Transverse colon (tissue), 4 donors: ENCODE measurements around the gene UHRF2. TPM values are rescaled to one million over a fixed set of nuclear protein-coding genes. Genes with fewer than 3 reads are reported as not detected.
"Not testable (repeated sequence)": the region's sequence is repeated elsewhere in the genome, so short reads cannot be mapped to it uniquely, and the experiment has no call there.

Source experiments
- DNase-seq: peaks from one replicate; pipeline ENCODE4 v3.0.0-alpha.2; 2019
- H3K27ac ChIP-seq, 4 donors: fragments of 200-600 bp; sonication (generic); 2 replicates each; pipeline ENCODE4 v1.5.1; 2016 to 2018; ENCODE audit warnings: inconsistent platforms in 4 of 4
- H3K27me3 ChIP-seq: fragments of 200-600 bp; sonication (generic); 2 replicates; pipeline ENCODE4 v1.5.1; 2017; ENCODE audit warnings: inconsistent platforms
- H3K36me3 ChIP-seq, 4 donors: fragments of 200-600 bp; sonication (generic); 2 replicates each; pipeline ENCODE4 v1.5.1; 2017 to 2019; ENCODE audit warnings: inconsistent platforms in 4 of 4
- H3K4me1 ChIP-seq, 4 donors: fragments of 200-600 bp; sonication (generic); 2 replicates each; pipeline ENCODE4 v1.5.1; 2017 to 2020; ENCODE audit warnings: inconsistent platforms in 4 of 4
- H3K4me3 ChIP-seq, 4 donors: fragments of 200-600 bp; sonication (generic); 1 replicate in 1 of 4; 2 replicates in 3 of 4; pipeline versions ENCODE4 v1.5.1 to v1.6.1; 2017 to 2019; ENCODE audit warnings: inconsistent platforms in 4 of 4
- H3K9me3 ChIP-seq, 2 donors: fragments of 200-600 bp; sonication (generic); 2 replicates each; pipeline ENCODE4 v1.5.1; 2017 to 2019; ENCODE audit warnings: inconsistent platforms in 2 of 2
- CTCF ChIP-seq, 5 experiments: fragments of 200-600 bp in 3 of 5; fragments of 450-650 bp in 2 of 5; sonication (generic) in 3 of 5; IDR thresholded peaks; 1 replicate in 2 of 5; 2 replicates in 3 of 5; pipeline ENCODE4 v1.5.1; 2016 to 2017; ENCODE audit warnings: antibody characterized with exemption in 5 of 5, inconsistent platforms in 3 of 5, mild to moderate bottlenecking in 2 of 5, moderate library complexity in 1 of 5
- EP300 ChIP-seq: sonication (generic); formaldehyde crosslinking; IDR thresholded peaks from one replicate; pipeline ENCODE4 v1.6.1; 2017; ENCODE audit warnings: antibody characterized with exemption, low read depth
- POLR2A ChIP-seq: fragments of 450-650 bp; IDR thresholded peaks from one replicate; pipeline ENCODE4 v1.6.1; 2016; ENCODE audit warnings: antibody characterized with exemption, mild to moderate bottlenecking, moderate library complexity
- POLR2AphosphoS5 ChIP-seq, 3 donors: sonication (generic); formaldehyde crosslinking; IDR thresholded peaks; one replicate each; pipeline ENCODE4 v1.6.1; 2016; ENCODE audit warnings: antibody characterized with exemption in 3 of 3
- WGBS, 2 donors: methylation state at CpG; one replicate each; pipeline ENCODE4 v1.1.5; 2018; ENCODE audit warnings: low coverage in 1 of 2; 5-methylcytosine and 5-hydroxymethylcytosine counted together
- in situ Hi-C, 4 donors: fragments of 200-750 bp; cut with MboI; loops; one replicate each; pipeline versions ENCODE4 v1.15.0 to v1.15.1; 2017; ENCODE audit warnings: low sequenced_read_pairs in 3 of 4, low pct_ligation_motif_present in 1 of 4, low pct_unique_long_range_greater_than_20kb in 1 of 4
- intact Hi-C: fragments of 100-400 bp; cut with DNase I; formaldehyde crosslinking; loops from one replicate; pipeline ENCODE4 v1.15.1; 2023; ENCODE audit warnings: low total_unique reads
- total RNA-seq, 4 donors: library from RNA; depleted of rRNA; stranded (reverse); fragments of >200 nt; gene quantifications; one replicate each; pipeline ENCODE4 v1.1.0, GENCODE V29; 2016

Gene UHRF2
- 10 to 100 TPM; 40.8 to 64.0 (median 51.4) TPM for total RNA-seq

GRCh38 chr9:6412487-6413364, at the start of gene UHRF2:
Gene UHRF2 (plus strand): TSS chr9:6413199. CDS start chr9:6413491, 292 bp downstream.
- WGBS, 2 donors, result 27% methylated on average over 68 of the region's 88 CpGs; no CpG with 5 or more reads in 1 of the 2 donors
- peak; percentile 99 for DNase-seq
- intact Hi-C loops (loop anchor here (2.0 to 5.0 kb wide), 2 partner anchors 160 to 344 kb away; partner anchors contain the start of gene KDM4C), in situ Hi-C loops (no loop called here)
- H3K27me3 ChIP-seq, result no peaks in the 10 kb centered on the region
- peak within 1 kb of the TSS; percentile 82 to 94 (median 88) for H3K27ac ChIP-seq
- peak within 1 kb of the TSS; percentile 39 to 98 (median 80) for H3K4me3 ChIP-seq
- no peaks in the 10 kb centered on the region for H3K9me3 ChIP-seq
- TF ChIP-seq EP300, result no peak
- peak; percentile 94 to 96 (median 95) for TF ChIP-seq POLR2AphosphoS5 (IDR thresholded peaks at IDR 0.05)
- peak; percentile 85 for TF ChIP-seq POLR2A
- peaks cover 8 to 35% (median 16%) of the 10 kb centered on the region in 4 donors for H3K4me1 ChIP-seq
- H3K36me3 ChIP-seq, result no peaks in the 10 kb centered on the region

- intact Hi-C loops, result no loop called here
Measured at GRCh38 chr9:6367128-6367890, 45.7 kb upstream of the UHRF2 start.

GRCh38 chr9:6368831-6369230, 44.2 kb upstream of the UHRF2 start:
- Histone ChIP-seq H3K27me3 (no peaks in the 10 kb centered on the region), H3K36me3 (no peaks in the 10 kb centered on the region), H3K27ac (no peak overlapping the region), H3K9me3 (no peaks in the 10 kb centered on the region), H3K4me1 (no peaks in the 10 kb centered on the region), H3K4me3 (no peak overlapping the region)
- in situ Hi-C loops, result loop anchor here in 1 of 4 donors (25.0 kb wide), 1 partner anchor 368 kb away; no protein-coding TSS in a partner anchor
- TF ChIP-seq POLR2AphosphoS5 (IDR thresholded peaks at IDR 0.05) (no peak), CTCF (IDR thresholded peaks at IDR 0.05) (no peak), POLR2A (no peak), EP300 (no peak)
- WGBS, 2 donors, result 92 to 100% methylated on average over 2 of the region's 2 CpGs
- intact Hi-C loops, result no loop called here
- no peak for DNase-seq

More at GRCh38 chr9:6367128-6367890, 45.7 kb upstream of the UHRF2 start:
- no peaks in the 10 kb centered on the region for H3K36me3 ChIP-seq
- WGBS, 2 donors, result 62 to 67% methylated on average over 4 of the region's 4 CpGs
- no peaks in the 10 kb centered on the region for H3K9me3 ChIP-seq
- in situ Hi-C loops, result loop anchor here in 1 of 4 donors (25.0 kb wide), 1 partner anchor 370 kb away; no protein-coding TSS in a partner anchor
- no peak for TF ChIP-seq CTCF (IDR thresholded peaks at IDR 0.05)
- no peak for TF ChIP-seq POLR2AphosphoS5 (IDR thresholded peaks at IDR 0.05)
- no peak for TF ChIP-seq POLR2A
- H3K27ac ChIP-seq, result no peak overlapping the region
- no peak for DNase-seq
- H3K27me3 ChIP-seq, result no peaks in the 10 kb centered on the region
- H3K4me1 ChIP-seq, result no peaks in the 10 kb centered on the region
- H3K4me3 ChIP-seq, result no peak overlapping the region

- intact Hi-C loops, H3K4me1 ChIP-seq, H3K27me3 ChIP-seq, in situ Hi-C loops, H3K9me3 ChIP-seq, H3K4me3 ChIP-seq, DNase-seq, H3K36me3 ChIP-seq, H3K27ac ChIP-seq: not testable (repeated sequence)
- 94 to 95% methylated on average over 4 of the region's 4 CpGs for WGBS, 2 donors
Measured at GRCh38 chr9:6381477-6382012, 31.5 kb upstream of the UHRF2 start.
